ENCODE results near the gene CFAP47. TPM values are rescaled to one million over a fixed set of nuclear protein-coding genes. Genes with fewer than 3 reads are reported as not detected.

CFAP47 gene
- total and polyA plus RNA-seq, 2 donors (not counting 3 experiments of a cell fraction or from before 2014, with no cell fraction given) = not detected

DNA sequence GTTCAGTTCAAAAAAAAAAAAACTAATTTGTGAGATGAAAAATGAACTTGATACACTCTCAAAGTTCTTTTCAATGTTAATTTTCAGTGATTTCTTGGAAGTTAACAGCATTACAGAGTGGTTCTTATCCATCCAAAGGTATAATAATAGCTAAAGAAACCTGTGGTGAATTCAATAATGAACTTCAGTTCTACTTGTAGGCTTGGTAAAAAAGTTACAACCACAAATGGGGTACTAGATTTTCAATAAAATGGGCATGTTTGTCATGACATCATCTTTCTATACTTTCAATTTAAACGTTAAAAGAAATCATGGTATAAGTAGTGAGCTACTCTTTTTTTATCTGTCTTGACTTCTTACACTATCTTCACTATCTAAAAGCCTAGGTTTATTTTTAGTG is 424.8 kb downstream of the CFAP47 start:
- Histone ChIP-seq H3K9me1 (replicated peaks; ENCODE audit: control insufficient read depth, extremely low read depth, insufficient read depth, low read length) (no peaks in the 10 kb centered on the region), H2AFZ (ENCODE audit: low read depth, low read length) (no peak overlapping the region), H3K27ac (ENCODE audit: insufficient read depth, low read depth, low read length) (no peak overlapping the region), H3K9me3 (replicated peaks; ENCODE audit: control insufficient read depth, insufficient read depth, low read length) (no peaks in the 10 kb centered on the region), H3K4me3 (replicated peaks in 1 of 3; ENCODE audit: insufficient read depth in 1 of 3, low read depth in 1 of 3, low read length in 3 of 3) (no peak overlapping the region), H3K9ac (replicated peaks; ENCODE audit: extremely low read depth, insufficient read depth, low read length) (no peak overlapping the region), H3K27me3 (ENCODE audit: control insufficient read depth in 2 of 2, insufficient read depth in 2 of 2, low read length in 2 of 2) (no peaks in the 10 kb centered on the region), H4K20me1 (replicated peaks; ENCODE audit: control insufficient read depth, extremely low read depth, insufficient read depth, low read length) (no peaks in the 10 kb centered on the region), H3K79me2 (ENCODE audit: control insufficient read depth, insufficient read depth, low read length) (no peaks in the 10 kb centered on the region), H3K36me3 (ENCODE audit: control insufficient read depth in 2 of 2, extremely low read depth in 1 of 2, insufficient read depth in 2 of 2, low read length in 2 of 2) (no peaks in the 10 kb centered on the region), H3K4me1 (ENCODE audit: control insufficient read depth, extremely low read depth, insufficient read depth, low read length) (no peaks in the 10 kb centered on the region), H3K4me2 (ENCODE audit: insufficient read depth, low read length) (no peak overlapping the region)
- BruUV-seq (replicated peaks) = no TSS peak
- POLR2A ChIA-PET = no interaction called here
- CTCF ChIA-PET = no interaction called here
- intact Hi-C loops (cut with micrococcal nuclease) = no loop called here
- DNase-seq (ENCODE audit: low read depth, low spot score) (no peak), FAIRE-seq (no peak)
- dilution Hi-C loops (cut with MboI; ENCODE audit: extremely low pct_ligation_motif_present, low sequenced_read_pairs) = no loop called here
- TF ChIP-seq POLR2A (IDR thresholded peaks at IDR 0.05; ENCODE audit: low read depth, low read length) (no peak), MYC (IDR thresholded peaks at IDR 0.05; ENCODE audit: low read depth, low read length) (no peak), GATA2 (IDR thresholded peaks at IDR 0.05; ENCODE audit: insufficient read depth, insufficient read length, low read depth, low read length) (no peak), JUN (IDR thresholded peaks at IDR 0.05; ENCODE audit: borderline replicate concordance, insufficient read depth, insufficient read length, low read depth) (no peak), FOS (IDR thresholded peaks at IDR 0.05; ENCODE audit: borderline replicate concordance, insufficient read depth, low read length) (no peak), EZH2 (IDR thresholded peaks at IDR 0.05; ENCODE audit: borderline replicate concordance, low read depth, low read length, severe bottlenecking) (no peak), POLR2AphosphoS5 (IDR thresholded peaks at IDR 0.05; ENCODE audit: insufficient read depth, low read depth, low read length) (no peak)
- TF ChIP-seq, protein P1, sequence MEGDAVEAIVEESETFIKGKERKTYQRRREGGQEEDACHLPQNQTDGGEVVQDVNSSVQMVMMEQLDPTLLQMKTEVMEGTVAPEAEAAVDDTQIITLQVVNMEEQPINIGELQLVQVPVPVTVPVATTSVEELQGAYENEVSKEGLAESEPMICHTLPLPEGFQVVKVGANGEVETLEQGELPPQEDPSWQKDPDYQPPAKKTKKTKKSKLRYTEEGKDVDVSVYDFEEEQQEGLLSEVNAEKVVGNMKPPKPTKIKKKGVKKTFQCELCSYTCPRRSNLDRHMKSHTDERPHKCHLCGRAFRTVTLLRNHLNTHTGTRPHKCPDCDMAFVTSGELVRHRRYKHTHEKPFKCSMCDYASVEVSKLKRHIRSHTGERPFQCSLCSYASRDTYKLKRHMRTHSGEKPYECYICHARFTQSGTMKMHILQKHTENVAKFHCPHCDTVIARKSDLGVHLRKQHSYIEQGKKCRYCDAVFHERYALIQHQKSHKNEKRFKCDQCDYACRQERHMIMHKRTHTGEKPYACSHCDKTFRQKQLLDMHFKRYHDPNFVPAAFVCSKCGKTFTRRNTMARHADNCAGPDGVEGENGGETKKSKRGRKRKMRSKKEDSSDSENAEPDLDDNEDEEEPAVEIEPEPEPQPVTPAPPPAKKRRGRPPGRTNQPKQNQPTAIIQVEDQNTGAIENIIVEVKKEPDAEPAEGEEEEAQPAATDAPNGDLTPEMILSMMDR (IDR thresholded peaks at IDR 0.05; ENCODE audit: extremely low read depth in 1 of 2, insufficient read depth in 1 of 2, low read depth in 1 of 2, low read length in 2 of 2) = no peak
- TF ChIP-seq, protein P2, sequence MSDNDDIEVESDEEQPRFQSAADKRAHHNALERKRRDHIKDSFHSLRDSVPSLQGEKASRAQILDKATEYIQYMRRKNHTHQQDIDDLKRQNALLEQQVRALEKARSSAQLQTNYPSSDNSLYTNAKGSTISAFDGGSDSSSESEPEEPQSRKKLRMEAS (IDR thresholded peaks at IDR 0.05; ENCODE audit: insufficient read depth, insufficient read length) = no peak
